ENCODE results near the gene KCNT2.
"Not testable (repeated sequence)": the region's sequence is repeated elsewhere in the genome, so short reads cannot be mapped to it uniquely, and the experiment has no call there.

Gene KCNT2

DNA sequence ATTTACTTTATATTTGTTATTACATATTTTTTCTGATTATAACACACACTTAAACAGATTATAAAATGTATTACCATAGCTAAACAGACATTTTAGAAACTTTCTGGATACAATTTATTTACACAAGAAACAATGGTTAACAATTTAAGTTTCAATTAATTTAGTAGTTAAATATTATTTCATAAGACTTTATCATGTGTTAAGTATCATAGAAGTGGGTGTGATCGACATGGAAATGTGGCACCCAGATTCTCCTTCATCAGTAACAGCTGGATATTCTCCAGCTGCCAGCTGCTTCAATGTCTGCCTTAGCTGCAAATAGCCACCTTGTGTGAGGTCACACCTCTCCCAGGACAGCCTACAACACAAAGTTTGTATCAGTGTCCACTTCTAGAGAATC lies 97.8 kb downstream of the KCNT2 start:
- DNase-seq = no peak

- not testable (repeated sequence) for DNase-seq
Observed at GRCh38 chr1:196504224-196504623, 104.0 kb downstream of the KCNT2 start.

GRCh38 chr1:196502437-196502836 lies 105.8 kb downstream of the KCNT2 start:
- DNase-seq = no peak

GRCh38 chr1:196501760-196502428 lies 106.3 kb downstream of the KCNT2 start:
- DNase-seq = no peak

GRCh38 chr1:196497817-196498216 lies 110.4 kb downstream of the KCNT2 start:
- DNase-seq = no peak

DNA sequence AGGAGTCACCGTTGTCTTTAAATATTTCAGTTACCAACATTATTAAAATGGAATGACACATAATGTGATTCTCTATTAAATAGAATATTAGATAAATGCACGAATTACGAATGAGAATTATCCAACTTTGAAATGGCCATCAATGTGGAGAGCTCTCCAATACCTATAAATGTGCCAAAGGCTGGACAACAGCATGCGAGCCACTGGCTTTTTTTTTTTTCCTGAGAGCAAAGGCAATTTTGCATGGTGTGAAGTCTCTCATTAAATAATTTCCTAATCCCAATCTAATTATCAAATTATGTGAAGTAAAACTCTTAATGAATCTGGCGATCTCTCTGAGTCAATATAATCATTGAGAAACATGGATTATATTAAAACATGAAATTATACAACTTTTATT lies 113.5 kb downstream of the KCNT2 start:
- DNase-seq = no peak

DNA sequence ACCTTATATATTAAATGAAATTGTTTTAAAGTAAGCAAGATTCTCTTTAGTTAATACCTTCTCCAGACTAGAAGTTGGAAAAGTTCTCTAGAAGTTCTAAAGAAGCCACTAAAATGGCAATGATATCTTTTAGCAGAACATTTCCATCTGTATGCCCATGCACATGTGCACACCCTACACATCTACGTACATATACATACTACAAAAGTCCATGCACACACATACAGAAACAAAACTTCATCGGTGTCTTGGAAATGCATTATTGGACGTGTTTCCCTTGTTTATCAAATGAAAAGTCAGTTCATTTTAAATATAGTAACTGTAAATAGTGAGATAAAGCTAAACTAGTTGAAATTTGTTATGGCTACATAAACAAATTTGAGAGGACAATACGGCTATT lies 114.4 kb downstream of the KCNT2 start:
- no peak for DNase-seq

GRCh38 chr1:196488579-196488978 lies 119.7 kb downstream of the KCNT2 start:
- no peak for DNase-seq

DNA sequence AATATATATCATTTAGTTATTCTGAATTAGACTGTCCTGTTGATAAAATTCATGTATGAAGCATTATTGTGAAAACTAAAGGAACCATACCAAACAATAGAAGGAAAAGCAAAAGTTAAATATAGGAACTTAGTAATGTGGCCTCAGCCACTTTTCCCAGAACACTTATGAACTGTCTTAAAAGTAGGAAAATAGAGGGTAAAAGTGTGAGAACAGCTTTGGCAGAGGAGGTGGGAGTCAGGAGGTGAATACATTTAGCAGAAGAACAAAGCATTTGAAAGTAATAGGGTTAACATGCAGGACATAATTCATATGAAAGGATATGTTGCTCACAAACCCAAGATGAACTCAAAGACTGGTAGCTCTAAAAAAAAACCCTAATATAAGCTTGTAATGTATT lies 121.9 kb downstream of the KCNT2 start:
- no peak for DNase-seq

DNA sequence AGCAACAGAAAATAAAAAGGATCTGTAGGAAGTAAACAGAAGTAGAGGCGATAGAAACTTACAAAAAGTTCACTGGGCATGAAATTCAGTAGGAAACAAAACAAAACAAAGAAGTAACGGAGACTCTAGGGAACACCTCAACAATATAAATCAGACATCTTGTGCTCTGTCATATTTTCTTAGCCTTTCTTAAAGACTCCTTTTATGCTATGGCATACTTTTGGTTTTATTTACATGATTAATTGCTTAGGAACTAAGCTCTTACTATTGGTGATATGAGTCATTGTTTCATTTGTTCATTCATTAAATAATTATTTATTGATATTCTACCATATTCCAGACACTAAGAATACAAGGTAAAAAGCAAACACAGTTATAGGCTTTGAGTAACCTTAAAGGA lies 126.6 kb downstream of the KCNT2 start:
- no peak for DNase-seq

DNA sequence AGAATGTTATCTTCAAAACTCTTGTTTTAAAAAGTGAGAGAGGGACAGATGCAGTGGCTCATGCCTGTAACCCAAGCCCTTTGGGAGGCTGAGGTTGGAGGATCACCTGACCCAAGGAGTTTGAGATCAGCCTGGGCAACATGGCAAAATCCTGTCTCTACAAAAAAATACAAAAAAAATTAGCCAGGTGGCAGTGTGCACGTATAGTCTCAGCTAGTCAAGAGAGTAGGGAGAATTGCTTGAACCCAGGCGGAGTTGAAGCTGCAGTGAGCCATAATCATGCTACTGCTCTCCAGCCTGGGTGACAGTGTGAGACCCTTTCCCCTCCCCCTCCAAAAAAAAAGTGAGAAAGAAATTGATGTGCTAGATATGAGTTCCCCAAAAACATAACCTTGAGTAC lies 131.0 kb downstream of the KCNT2 start:
- no peak for DNase-seq

GRCh38 chr1:196467230-196467925 lies 140.9 kb downstream of the KCNT2 start:
- DNase-seq = no peak

- DNase-seq = no peak
Observed at GRCh38 chr1:196466654-196467053, 141.6 kb downstream of the KCNT2 start.

DNA sequence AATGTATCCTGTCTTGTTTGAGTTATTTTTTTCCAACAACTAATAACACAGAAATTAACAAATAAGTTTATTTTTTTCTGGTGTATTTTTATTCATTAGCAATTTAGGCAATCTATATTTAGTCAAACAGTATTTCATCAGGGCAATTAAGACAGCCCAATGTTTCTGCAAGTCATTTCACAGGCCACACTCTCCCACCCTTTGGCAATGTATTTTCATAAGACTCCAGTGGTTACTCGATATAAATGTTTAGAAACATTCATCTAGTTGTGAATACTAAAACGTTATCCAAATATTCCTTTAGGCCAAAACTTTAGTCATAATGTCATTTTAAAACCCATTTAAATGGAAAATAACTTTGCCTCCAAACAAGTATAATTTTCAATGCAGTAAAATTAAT lies 142.1 kb downstream of the KCNT2 start:
- no peak for DNase-seq

GRCh38 chr1:196464480-196464941 lies 143.7 kb downstream of the KCNT2 start:
- DNase-seq = no peak

- DNase-seq = no peak
Observed at GRCh38 chr1:196462086-196462485, 146.2 kb downstream of the KCNT2 start.

- no peak for DNase-seq
Observed at GRCh38 chr1:196461521-196461920, 146.7 kb downstream of the KCNT2 start.

GRCh38 chr1:196459383-196459782 lies 148.9 kb downstream of the KCNT2 start:
- DNase-seq = no peak

DNA sequence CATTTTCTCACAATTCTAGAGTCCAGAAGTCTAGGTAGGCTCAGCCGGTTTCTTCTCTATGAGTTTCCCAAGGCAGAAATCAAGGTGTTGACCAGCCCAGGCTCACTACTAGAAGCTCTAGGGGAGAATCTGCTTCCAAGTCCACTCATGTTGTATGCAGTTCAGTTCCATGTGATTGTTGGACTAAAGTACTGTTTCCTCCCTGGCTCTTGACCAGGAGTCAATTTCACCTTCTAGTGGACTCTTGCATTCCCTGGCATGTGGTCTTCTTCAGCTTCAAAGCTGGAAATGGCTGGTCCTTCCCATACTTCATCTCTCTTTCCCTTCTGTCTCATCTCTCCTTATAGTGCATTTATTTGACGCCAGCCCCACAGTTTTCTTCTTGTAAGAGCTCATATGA lies 153.4 kb downstream of the KCNT2 start:
- no peak for DNase-seq

DNA sequence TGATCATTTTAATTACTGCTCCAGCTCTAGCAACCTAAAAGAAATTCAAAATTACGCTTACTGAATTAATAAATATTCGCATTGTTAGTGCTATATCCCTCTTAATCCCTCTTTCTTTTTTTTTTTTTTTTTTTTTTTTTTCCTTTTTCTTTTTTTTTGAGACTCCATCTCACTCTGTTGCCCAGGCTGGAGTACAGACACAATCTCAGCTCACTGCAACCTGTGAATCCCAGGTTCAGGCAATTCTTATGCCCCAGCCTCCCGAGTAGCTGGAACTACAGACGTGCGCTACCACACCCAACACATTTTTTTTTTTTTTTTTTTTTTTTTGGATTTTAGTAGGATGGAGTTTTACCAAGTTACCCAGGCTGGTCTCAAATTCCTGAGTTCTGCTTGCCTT lies 157.1 kb downstream of the KCNT2 start:
- DNase-seq = no peak

DNA sequence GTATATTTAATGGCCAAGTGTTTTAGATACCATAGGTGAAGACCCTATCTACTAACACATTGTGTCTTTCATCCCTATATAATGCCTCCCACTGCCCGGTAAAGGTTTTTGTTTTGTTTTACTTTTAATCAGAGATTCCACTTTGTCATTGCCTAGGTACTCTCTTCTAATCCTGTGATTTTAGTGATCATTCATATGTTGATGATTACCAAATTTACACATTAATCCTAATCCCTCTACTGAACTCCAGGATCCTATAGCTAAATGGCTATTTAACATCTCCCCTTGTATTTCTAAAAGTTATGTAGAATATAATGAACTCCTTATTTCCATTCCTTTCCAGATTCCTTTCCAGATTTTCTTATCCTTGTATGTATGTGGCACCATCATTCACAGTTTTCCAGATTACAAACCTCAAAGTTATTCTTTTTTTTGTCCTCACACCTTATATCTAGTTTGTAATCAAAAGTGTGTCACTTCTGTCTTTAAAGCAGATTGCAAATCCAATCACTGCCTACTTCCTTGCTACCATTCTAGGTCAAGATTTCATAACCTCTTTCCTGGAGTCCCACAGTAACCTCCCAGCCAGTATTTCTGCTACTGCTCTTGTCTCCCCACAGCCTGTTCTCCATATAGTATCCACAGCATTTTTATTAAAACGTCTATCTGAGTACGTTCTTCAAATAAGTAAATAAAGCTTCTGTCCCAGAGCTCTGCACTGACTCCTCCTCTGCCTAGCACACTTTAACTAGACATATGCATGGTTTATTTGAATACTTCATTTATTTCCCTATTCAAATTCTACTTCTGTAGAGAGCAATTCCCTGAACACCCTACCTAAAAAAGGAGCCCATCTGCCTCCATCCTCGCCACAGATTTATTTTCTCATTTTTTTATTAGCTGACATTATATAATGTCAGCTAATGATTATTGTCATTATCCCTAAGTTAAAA lies 157.8 kb downstream of the KCNT2 start:
- DNase-seq = no peak

- no peak for DNase-seq
Observed at GRCh38 chr1:196449460-196449859, 158.8 kb downstream of the KCNT2 start.

- DNase-seq = no peak
Observed at GRCh38 chr1:196445775-196446174, 162.5 kb downstream of the KCNT2 start.

DNA sequence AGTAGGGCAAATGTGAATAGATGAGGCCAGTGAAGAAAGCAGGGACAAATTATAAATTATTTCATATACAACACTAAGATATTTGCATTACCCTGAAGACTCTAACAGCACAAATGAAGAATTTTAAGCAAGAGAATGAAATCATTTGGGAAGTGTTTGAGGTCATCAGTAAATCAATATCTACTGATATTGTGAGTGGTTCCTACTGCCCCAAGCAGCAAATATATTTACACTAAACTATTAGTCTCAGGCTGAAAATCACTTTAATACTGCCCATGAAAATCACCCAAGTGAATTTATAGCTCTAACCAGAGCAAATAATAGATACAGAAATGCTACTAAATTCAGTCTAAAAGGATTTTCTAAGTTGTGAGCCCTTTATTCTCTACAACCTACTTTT lies 163.6 kb downstream of the KCNT2 start:
- DNase-seq = no peak
